Panc1 (cell line): Measurements from ENCODE around the gene VTI1A. TPM values are rescaled to one million over a fixed set of nuclear protein-coding genes. Genes with fewer than 3 reads are reported as not detected.

ENCODE experiments used
- ATAC-seq: fragments of 200-7000 bp; cut with Tn5 transposase; 2 replicates; pipeline ENCODE4 v1.9.1; 2020; ENCODE audit warnings: mild to moderate bottlenecking, moderate library complexity
- BruUV-seq: library from RNA; stranded (reverse); fragments of 400-500 nt; replicated peaks from 2 replicates; lab custom pipeline; 2021; lab: Mats Ljungman, UMichigan
- CTCF ChIA-PET: fragments of 300-600 bp; sonication (Branson Sonifier 250); formaldehyde crosslinking; loops from one replicate; lab custom pipeline; 2022; ENCODE audit warnings: antibody characterized with exemption; lab: Charles Lee
- POLR2A ChIA-PET: fragments of 300-600 bp; sonication (Branson Sonifier 250); formaldehyde crosslinking; loops from one replicate; lab custom pipeline; 2022; ENCODE audit warnings: antibody characterized with exemption; lab: Charles Lee
- DNase-seq: peaks from one replicate; pipeline ENCODE4 v3.0.0-alpha.2; 2010; ENCODE audit warnings: low read depth, low spot score
- H3K27ac ChIP-seq: 2 replicates; pipeline ENCODE4 v1.5.1; 2011; ENCODE audit warnings: mild to moderate bottlenecking, low read length, inconsistent platforms
- H3K27me3 ChIP-seq: fragments of 200-500 bp; sonication (Bioruptor generic); 2 replicates; pipeline ENCODE4 v1.6.0; 2014; ENCODE audit warnings: low read length, inconsistent platforms; ENCODE audit not compliant: control insufficient read depth, insufficient read depth
- H3K36me3 ChIP-seq: fragments of 200-500 bp; sonication (Bioruptor generic); 2 replicates; pipeline ENCODE4 v1.5.1; 2014; ENCODE audit warnings: inconsistent platforms, mild to moderate bottlenecking, low read length, moderate library complexity; ENCODE audit not compliant: control insufficient read depth, insufficient read depth
- H3K4me1 ChIP-seq: 2 replicates; pipeline ENCODE4 v1.5.1; 2011; ENCODE audit warnings: inconsistent platforms, mild to moderate bottlenecking, low read length, moderate library complexity; ENCODE audit not compliant: control insufficient read depth, insufficient read depth
- H3K4me3 ChIP-seq, 2 experiments: 2 replicates each; pipeline ENCODE4 v1.5.1; 2011 to 2012; ENCODE audit warnings: low read depth in 2 of 2, low read length in 2 of 2, mild to moderate bottlenecking in 2 of 2, inconsistent platforms in 1 of 2, moderate library complexity in 1 of 2
- H3K9me3 ChIP-seq: fragments of 200-500 bp; sonication (Bioruptor generic); 2 replicates; pipeline ENCODE4 v1.5.1; 2014; ENCODE audit warnings: low read depth, mild to moderate bottlenecking, inconsistent platforms, low read length, moderate library complexity; ENCODE audit not compliant: control insufficient read depth, insufficient read depth
- POLR2AphosphoS5 ChIP-seq: IDR thresholded peaks from 2 replicates; pipeline ENCODE4 v1.6.1; 2012; ENCODE audit warnings: mild to moderate bottlenecking, low read depth, low read length, moderate library complexity
- SIN3A ChIP-seq: IDR thresholded peaks from 2 replicates; pipeline ENCODE4 v1.6.1; 2012; ENCODE audit warnings: low read depth, mild to moderate bottlenecking, low read length, moderate library complexity, borderline replicate concordance; ENCODE audit not compliant: insufficient read depth
- TCF7L2 ChIP-seq: IDR thresholded peaks from 2 replicates; pipeline ENCODE4 v1.6.1; 2011; ENCODE audit warnings: mild to moderate bottlenecking, low read depth, low read length, inconsistent platforms
- in situ Hi-C: cut with HindIII; loops from 2 replicates; pipeline ENCODE4 v1.10.0; 2016; ENCODE audit warnings: low sequenced_read_pairs, low pct_unique_long_range_greater_than_20kb
- intact Hi-C: fragments of 100-400 bp; cut with micrococcal nuclease; formaldehyde crosslinking; loops from one replicate; pipeline ENCODE4 v1.10.0; 2022; ENCODE audit not compliant: unreplicated experiment
- total RNA-seq: library from RNA; stranded (reverse); gene quantifications from one replicate; pipeline ENCODE4 v1.2.1, GENCODE V29; 2021; ENCODE audit not compliant: unreplicated experiment
- TF ChIP-seq, protein P1 (sequence below): fragments of 450-650 bp; IDR thresholded peaks from 2 replicates; pipeline ENCODE4 v1.5.1; 2017; ENCODE audit warnings: mild to moderate bottlenecking
- TF ChIP-seq, protein P2 (sequence below), 2 experiments: IDR thresholded peaks; 2 replicates each; pipeline ENCODE4 v1.6.1; 2011 to 2012; ENCODE audit warnings: low read depth in 2 of 2, control low read depth in 1 of 2, low read length in 1 of 2, mild to moderate bottlenecking in 1 of 2, moderate library complexity in 1 of 2; ENCODE audit not compliant: insufficient read depth in 1 of 2

VTI1A gene
- total RNA-seq, 1 experiment from 2014 or later: 36.3 TPM

DNA sequence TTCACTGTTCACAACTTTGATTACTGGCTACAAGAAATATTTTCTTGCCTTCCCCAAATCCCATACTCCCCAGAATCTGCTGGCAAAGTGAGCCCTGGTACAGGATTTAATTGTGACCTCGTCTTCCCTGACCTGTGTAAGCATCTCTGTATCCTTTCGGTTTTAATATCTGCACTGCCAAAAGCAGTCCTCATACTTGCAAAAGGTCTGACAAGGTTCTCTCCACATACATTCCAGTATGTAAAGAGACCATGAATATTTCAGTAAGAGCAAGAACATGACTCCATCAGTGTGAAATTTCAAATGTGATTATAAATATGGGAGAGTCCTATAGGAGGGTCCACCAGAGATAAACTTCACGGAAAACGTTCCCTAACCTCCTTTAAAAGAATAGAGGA, 369.0 kb downstream of the VTI1A start:
- no peaks in the 10 kb centered on the region for H3K27me3 ChIP-seq
- TF ChIP-seq, protein P1, sequence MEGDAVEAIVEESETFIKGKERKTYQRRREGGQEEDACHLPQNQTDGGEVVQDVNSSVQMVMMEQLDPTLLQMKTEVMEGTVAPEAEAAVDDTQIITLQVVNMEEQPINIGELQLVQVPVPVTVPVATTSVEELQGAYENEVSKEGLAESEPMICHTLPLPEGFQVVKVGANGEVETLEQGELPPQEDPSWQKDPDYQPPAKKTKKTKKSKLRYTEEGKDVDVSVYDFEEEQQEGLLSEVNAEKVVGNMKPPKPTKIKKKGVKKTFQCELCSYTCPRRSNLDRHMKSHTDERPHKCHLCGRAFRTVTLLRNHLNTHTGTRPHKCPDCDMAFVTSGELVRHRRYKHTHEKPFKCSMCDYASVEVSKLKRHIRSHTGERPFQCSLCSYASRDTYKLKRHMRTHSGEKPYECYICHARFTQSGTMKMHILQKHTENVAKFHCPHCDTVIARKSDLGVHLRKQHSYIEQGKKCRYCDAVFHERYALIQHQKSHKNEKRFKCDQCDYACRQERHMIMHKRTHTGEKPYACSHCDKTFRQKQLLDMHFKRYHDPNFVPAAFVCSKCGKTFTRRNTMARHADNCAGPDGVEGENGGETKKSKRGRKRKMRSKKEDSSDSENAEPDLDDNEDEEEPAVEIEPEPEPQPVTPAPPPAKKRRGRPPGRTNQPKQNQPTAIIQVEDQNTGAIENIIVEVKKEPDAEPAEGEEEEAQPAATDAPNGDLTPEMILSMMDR: no peak
- TF ChIP-seq, protein P2, sequence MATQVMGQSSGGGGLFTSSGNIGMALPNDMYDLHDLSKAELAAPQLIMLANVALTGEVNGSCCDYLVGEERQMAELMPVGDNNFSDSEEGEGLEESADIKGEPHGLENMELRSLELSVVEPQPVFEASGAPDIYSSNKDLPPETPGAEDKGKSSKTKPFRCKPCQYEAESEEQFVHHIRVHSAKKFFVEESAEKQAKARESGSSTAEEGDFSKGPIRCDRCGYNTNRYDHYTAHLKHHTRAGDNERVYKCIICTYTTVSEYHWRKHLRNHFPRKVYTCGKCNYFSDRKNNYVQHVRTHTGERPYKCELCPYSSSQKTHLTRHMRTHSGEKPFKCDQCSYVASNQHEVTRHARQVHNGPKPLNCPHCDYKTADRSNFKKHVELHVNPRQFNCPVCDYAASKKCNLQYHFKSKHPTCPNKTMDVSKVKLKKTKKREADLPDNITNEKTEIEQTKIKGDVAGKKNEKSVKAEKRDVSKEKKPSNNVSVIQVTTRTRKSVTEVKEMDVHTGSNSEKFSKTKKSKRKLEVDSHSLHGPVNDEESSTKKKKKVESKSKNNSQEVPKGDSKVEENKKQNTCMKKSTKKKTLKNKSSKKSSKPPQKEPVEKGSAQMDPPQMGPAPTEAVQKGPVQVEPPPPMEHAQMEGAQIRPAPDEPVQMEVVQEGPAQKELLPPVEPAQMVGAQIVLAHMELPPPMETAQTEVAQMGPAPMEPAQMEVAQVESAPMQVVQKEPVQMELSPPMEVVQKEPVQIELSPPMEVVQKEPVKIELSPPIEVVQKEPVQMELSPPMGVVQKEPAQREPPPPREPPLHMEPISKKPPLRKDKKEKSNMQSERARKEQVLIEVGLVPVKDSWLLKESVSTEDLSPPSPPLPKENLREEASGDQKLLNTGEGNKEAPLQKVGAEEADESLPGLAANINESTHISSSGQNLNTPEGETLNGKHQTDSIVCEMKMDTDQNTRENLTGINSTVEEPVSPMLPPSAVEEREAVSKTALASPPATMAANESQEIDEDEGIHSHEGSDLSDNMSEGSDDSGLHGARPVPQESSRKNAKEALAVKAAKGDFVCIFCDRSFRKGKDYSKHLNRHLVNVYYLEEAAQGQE (IDR thresholded peaks at IDR 0.05; ENCODE audit: insufficient read depth in 1 of 2, low read depth in 2 of 2, low read length in 1 of 2): no peak
- no peak for TF ChIP-seq SIN3A
- no peaks in the 10 kb centered on the region for H3K9me3 ChIP-seq
- intact Hi-C loops: no loop called here
- no peak overlapping the region for H3K4me3 ChIP-seq
- BruUV-seq: no TSS peak
- in situ Hi-C loops: no loop called here
- ChIA-PET CTCF (no interaction called here), POLR2A (no interaction called here)
- peak overlapping the region; percentile 27; the same call in 1 of the 2 replicates for H3K27ac ChIP-seq
- H3K36me3 ChIP-seq: no peaks in the 10 kb centered on the region
- DNase-seq (no peak), ATAC-seq (no peak)
- H3K4me1 ChIP-seq: peaks cover 19% of the 10 kb centered on the region

DNA sequence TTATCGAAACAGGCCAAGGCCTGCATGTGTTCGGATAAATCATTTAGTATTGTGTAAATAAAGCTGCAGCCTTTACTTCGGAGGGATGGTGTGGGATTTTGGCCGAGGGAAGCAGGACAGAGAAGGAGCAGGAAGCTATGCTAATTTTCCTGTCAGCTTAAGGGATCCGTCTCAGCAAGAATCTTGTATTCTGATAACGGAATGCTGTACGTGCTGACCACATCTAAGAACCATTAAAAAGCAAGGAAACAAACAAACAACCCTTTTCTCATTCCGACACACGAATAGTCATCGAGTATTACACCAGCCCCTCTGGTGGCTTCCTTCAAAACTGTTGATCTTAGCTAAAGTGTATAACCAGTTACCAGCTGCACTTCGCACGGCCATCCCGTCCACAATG, 369.9 kb downstream of the VTI1A start:
- Histone ChIP-seq H3K9me3 (no peaks in the 10 kb centered on the region), H3K4me1 (peaks cover 15% of the 10 kb centered on the region), H3K36me3 (no peaks in the 10 kb centered on the region), H3K27ac (no peak overlapping the region), H3K4me3 (no peak overlapping the region), H3K27me3 (no peaks in the 10 kb centered on the region)
- no peak for ATAC-seq
- ChIA-PET POLR2A (no interaction called here), CTCF (no interaction called here)
- in situ Hi-C loops: no loop called here
- BruUV-seq: no TSS peak
- DNase-seq: no peak
- intact Hi-C loops: no loop called here
- TF ChIP-seq TCF7L2 (no peak), POLR2AphosphoS5 (no peak), SIN3A (no peak)
- TF ChIP-seq, protein P1: no peak
- TF ChIP-seq, protein P2 (IDR thresholded peaks at IDR 0.05; ENCODE audit: insufficient read depth in 1 of 2, low read depth in 2 of 2, low read length in 1 of 2): no peak
